ENCODE measurements around the gene KIF3B.
"Not testable (repeated sequence)": the region's sequence is repeated elsewhere in the genome, so short reads cannot be mapped to it uniquely, and the experiment has no call there.

DNA sequence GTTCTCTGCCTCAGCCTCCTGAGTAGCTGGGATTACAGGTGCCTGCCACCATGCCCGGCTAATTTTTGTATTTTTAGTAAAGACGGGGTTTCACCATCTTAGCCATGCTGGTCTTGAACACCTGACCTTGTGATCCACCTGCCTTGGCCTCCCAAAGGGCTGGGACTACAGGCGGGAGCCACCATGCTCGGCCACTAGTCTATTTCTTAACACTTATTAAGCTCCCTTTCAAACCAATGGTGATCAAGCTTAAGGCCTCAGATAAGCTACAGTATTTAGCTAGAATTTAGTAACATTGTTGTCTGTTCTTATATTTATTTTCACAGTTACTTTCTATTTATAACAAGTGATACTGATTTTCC, 11.8 kb downstream of the KIF3B start:
- TF ChIP-seq YY1 (IDR thresholded peaks at IDR 0.05; ENCODE audit: insufficient read depth, insufficient read length); ZNF274 (IDR thresholded peaks at IDR 0.05; ENCODE audit: low read depth, low read length); SUZ12 (IDR thresholded peaks at IDR 0.05; ENCODE audit: extremely low read depth, insufficient read depth, insufficient read length): not testable (repeated sequence)

Measured in NT2/D1 (cell line).